ENCODE measurements around the gene UBC. TPM values are rescaled to one million over a fixed set of nuclear protein-coding genes. Genes with fewer than 3 reads are reported as not detected.
"Not testable (repeated sequence)": the region's sequence is repeated elsewhere in the genome, so short reads cannot be mapped to it uniquely, and the experiment has no call there.

Gene UBC
- total RNA-seq, 2 experiments from 2014 or later = 963 to 1,010 TPM

GRCh38 chr12:124916374-124917134, 2.1 kb upstream of the UBC start:
- Mint-ChIP-seq H3K27me3 (no peaks in the 10 kb centered on the region), H3K4me1 (ENCODE audit: low read depth) (peaks cover 79% of the 10 kb centered on the region), H3K9me3 (no peaks in the 10 kb centered on the region), H3K27ac (peak overlapping the region; percentile 100), H3K4me3 (peak overlapping the region; percentile 100), H3K36me3 (ENCODE audit: low read depth) (peaks cover 29% of the 10 kb centered on the region)
- ATAC-seq = peak; percentile 6
- DNase-seq = peak; percentile 70
- no peak for TF ChIP-seq CTCF (IDR thresholded peaks at IDR 0.05)
- CTCF ChIA-PET = interaction anchor here (1.4 to 12.2 kb wide), 3 partner anchors 10 to 77 kb away, joined by 7 to 183 read pairs (median 48); partner anchors contain the start of gene BRI3BP
- POLR2A ChIA-PET = interaction anchor here (0.9 to 12.7 kb wide), 4 partner anchors 12 to 154 kb away, joined by 3 to 256 read pairs (median 15); no protein-coding TSS in a partner anchor
- intact Hi-C loops (cut with micrococcal nuclease) = no loop called here

GRCh38 chr12:124915239-124916236, 1.1 kb upstream of the UBC start:
- H3K9me3 Mint-ChIP-seq = no peaks in the 10 kb centered on the region
- H3K27me3 Mint-ChIP-seq = no peaks in the 10 kb centered on the region
- no peak for TF ChIP-seq CTCF (IDR thresholded peaks at IDR 0.05)
- CTCF ChIA-PET = interaction anchor here (2.8 to 12.2 kb wide), 3 partner anchors 9 to 24 kb away, joined by 20 to 183 read pairs (median 48); no protein-coding TSS in a partner anchor
- peak overlapping the region; percentile 100 for H3K27ac Mint-ChIP-seq
- POLR2A ChIA-PET = interaction anchor here (0.9 to 12.7 kb wide), 8 partner anchors 8 to 153 kb away, joined by 3 to 256 read pairs (median 4); no protein-coding TSS in a partner anchor
- H3K4me3 Mint-ChIP-seq = peak overlapping the region; percentile 100
- peaks cover 36% of the 10 kb centered on the region for H3K36me3 Mint-ChIP-seq (ENCODE audit: low read depth)
- intact Hi-C loops (cut with micrococcal nuclease) = no loop called here
- peaks cover 79% of the 10 kb centered on the region for H3K4me1 Mint-ChIP-seq (ENCODE audit: low read depth)
- peak; percentile 51 for DNase-seq
- peak; percentile 0 for ATAC-seq

- POLR2A ChIA-PET = interaction anchor here (0.6 to 12.7 kb wide), 17 partner anchors 9 to 808 kb away, joined by 3 to 256 read pairs (median 3); partner anchors contain the start of genes BRI3BP, DHX37 and NCOR2
- CTCF ChIA-PET = interaction anchor here (2.8 to 12.2 kb wide), 2 partner anchors 13 to 26 kb away, joined by 20 to 183 read pairs; no protein-coding TSS in a partner anchor
- H3K9me3 Mint-ChIP-seq = no peaks in the 10 kb centered on the region
- H3K4me3 Mint-ChIP-seq = peak overlapping the region; percentile 100
- peak; percentile 99 for DNase-seq
- peaks cover 71% of the 10 kb centered on the region for H3K4me1 Mint-ChIP-seq (ENCODE audit: low read depth)
- ATAC-seq = peak; percentile 35
- no peaks in the 10 kb centered on the region for H3K27me3 Mint-ChIP-seq
- H3K36me3 Mint-ChIP-seq (ENCODE audit: low read depth) = peaks cover 40% of the 10 kb centered on the region
- H3K27ac Mint-ChIP-seq = peak overlapping the region; percentile 100
- intact Hi-C loops (cut with micrococcal nuclease) = no loop called here
- TF ChIP-seq CTCF (IDR thresholded peaks at IDR 0.05) = peak; percentile 70
These were observed 717 bp downstream of the UBC start for GRCh38 chr12:124913474-124914391.

GRCh38 chr12:124912529-124913287, 1.7 kb downstream of the UBC start:
- Mint-ChIP-seq H3K4me3 (peak overlapping the region; percentile 100), H3K27ac (peak overlapping the region; percentile 100), H3K36me3 (ENCODE audit: low read depth) (peaks cover 40% of the 10 kb centered on the region), H3K4me1 (ENCODE audit: low read depth) (peaks cover 61% of the 10 kb centered on the region)
- H3K9me3 Mint-ChIP-seq; ATAC-seq; intact Hi-C loops (cut with micrococcal nuclease); DNase-seq; H3K27me3 Mint-ChIP-seq: not testable (repeated sequence)
- CTCF ChIA-PET = interaction anchor here (12.2 kb wide), 1 partner anchor 27 kb away, joined by 183 read pairs; no protein-coding TSS in a partner anchor
- POLR2A ChIA-PET = interaction anchor here (0.6 to 12.7 kb wide), 6 partner anchors 10 to 81 kb away, joined by 3 to 256 read pairs (median 7); partner anchors contain the start of genes BRI3BP and DHX37

- DNase-seq; ATAC-seq; H3K27me3 Mint-ChIP-seq; intact Hi-C loops (cut with micrococcal nuclease); H3K9me3 Mint-ChIP-seq: not testable (repeated sequence)
- H3K4me1 Mint-ChIP-seq (ENCODE audit: low read depth) = peaks cover 53% of the 10 kb centered on the region
- H3K36me3 Mint-ChIP-seq (ENCODE audit: low read depth) = peaks cover 40% of the 10 kb centered on the region
- H3K27ac Mint-ChIP-seq = peak overlapping the region; percentile 70
- POLR2A ChIA-PET = interaction anchor here (0.6 to 4.2 kb wide), 8 partner anchors 9 to 1193 kb away, joined by 3 to 39 read pairs (median 3); no protein-coding TSS in a partner anchor
- CTCF ChIA-PET = interaction anchor here (2.8 kb wide), 1 partner anchor 30 kb away, joined by 23 read pairs; no protein-coding TSS in a partner anchor
- peak overlapping the region; percentile 48 for H3K4me3 Mint-ChIP-seq
These were observed 2.9 kb downstream of the UBC start for GRCh38 chr12:124911521-124911920.
